DOHH2 (cell line): ENCODE data around the gene CMSS1.

Experiments used
- EZH2phosphoT487 ChIP-seq: fragments of 200-600 bp; sonication (generic); IDR thresholded peaks from 2 replicates; pipeline ENCODE4 v1.6.1; 2017; ENCODE audit warnings: borderline replicate concordance, mild to moderate bottlenecking, antibody characterized with exemption, low read length, moderate library complexity, mixed read lengths
- TF ChIP-seq, protein P1 (sequence below): fragments of 200-600 bp; sonication (generic); IDR thresholded peaks from one replicate; pipeline ENCODE4 v1.5.1; 2014; ENCODE audit warnings: antibody characterized with exemption, mild to moderate bottlenecking, low read depth, low read length; ENCODE audit not compliant: poor library complexity, severe bottlenecking

DNA sequence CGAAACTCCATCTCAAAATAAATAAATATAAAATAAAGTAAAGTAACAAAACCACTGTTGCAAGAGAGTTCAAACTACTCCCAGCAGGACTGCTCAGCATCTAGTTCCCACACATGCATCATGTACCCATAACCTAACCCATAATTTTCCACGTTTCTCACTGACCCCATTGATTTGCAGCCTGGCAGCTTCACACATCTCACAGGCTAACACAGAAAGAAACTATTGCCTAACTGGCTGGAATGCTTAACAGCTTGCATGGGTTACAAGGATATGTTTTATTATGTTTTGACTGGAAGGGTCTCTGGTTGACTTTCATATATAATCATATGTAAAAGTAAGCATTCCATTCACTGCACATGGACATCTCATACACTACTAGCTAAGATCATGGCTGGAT is 387.5 kb downstream of the CMSS1 start:
- TF ChIP-seq, protein P1, sequence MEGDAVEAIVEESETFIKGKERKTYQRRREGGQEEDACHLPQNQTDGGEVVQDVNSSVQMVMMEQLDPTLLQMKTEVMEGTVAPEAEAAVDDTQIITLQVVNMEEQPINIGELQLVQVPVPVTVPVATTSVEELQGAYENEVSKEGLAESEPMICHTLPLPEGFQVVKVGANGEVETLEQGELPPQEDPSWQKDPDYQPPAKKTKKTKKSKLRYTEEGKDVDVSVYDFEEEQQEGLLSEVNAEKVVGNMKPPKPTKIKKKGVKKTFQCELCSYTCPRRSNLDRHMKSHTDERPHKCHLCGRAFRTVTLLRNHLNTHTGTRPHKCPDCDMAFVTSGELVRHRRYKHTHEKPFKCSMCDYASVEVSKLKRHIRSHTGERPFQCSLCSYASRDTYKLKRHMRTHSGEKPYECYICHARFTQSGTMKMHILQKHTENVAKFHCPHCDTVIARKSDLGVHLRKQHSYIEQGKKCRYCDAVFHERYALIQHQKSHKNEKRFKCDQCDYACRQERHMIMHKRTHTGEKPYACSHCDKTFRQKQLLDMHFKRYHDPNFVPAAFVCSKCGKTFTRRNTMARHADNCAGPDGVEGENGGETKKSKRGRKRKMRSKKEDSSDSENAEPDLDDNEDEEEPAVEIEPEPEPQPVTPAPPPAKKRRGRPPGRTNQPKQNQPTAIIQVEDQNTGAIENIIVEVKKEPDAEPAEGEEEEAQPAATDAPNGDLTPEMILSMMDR, result no peak
- TF ChIP-seq EZH2phosphoT487, result no peak
